K562 (cell line): Measurements from ENCODE around the gene ERBB4.

Source experiments
- ATF1 ChIP-seq, 2 experiments: fragments of 450-650 bp in 1 of 2; IDR thresholded peaks; 2 replicates each; pipeline ENCODE4 v1.6.1; 2016; ENCODE audit warnings: missing compliant biosample characterization in 1 of 2, missing genetic modification characterization in 1 of 2
- ELF1 ChIP-seq: fragments of 200-800 bp; sonication (Bioruptor generic); IDR thresholded peaks from 2 replicates; pipeline ENCODE4 v1.6.1; 2016; ENCODE audit warnings: missing genetic modification characterization, missing compliant biosample characterization
- ELK1 ChIP-seq: sonication (generic); formaldehyde crosslinking; IDR thresholded peaks from 2 replicates; pipeline ENCODE4 v1.8.1; 2022; ENCODE audit warnings: missing genetic modification reagents
- NCOA1 ChIP-seq: fragments of 450-650 bp; IDR thresholded peaks from 2 replicates; pipeline ENCODE4 v1.6.1; 2016; ENCODE audit warnings: low read depth
- POLR2A ChIP-seq: fragments of 450-650 bp; conservative IDR thresholded peaks from 2 replicates; pipeline ENCODE4 v1.6.1; 2016

- TF ChIP-seq ELK1 (no peak), ATF1 (CRISPR knock-in tag; IDR thresholded peaks at IDR 0.05) (no peak), ATF1 (tag; IDR thresholded peaks at IDR 0.05) (no peak), NCOA1 (no peak), ELF1 (tag) (no peak), POLR2A (no peak)
Measured at GRCh38 chr2:211494536-211494935, 1044.1 kb downstream of the ERBB4 start.
